Breast epithelium (tissue), 4 donors: ENCODE measurements around the gene USP20. TPM values are rescaled to one million over a fixed set of nuclear protein-coding genes. Genes with fewer than 3 reads are reported as not detected.
A peak's percentile ranks its signal among the peaks of the same experiment; 100 is the strongest.

Experiments
- DNase-seq, 2 donors: peaks; one replicate each; pipeline ENCODE4 v3.0.0-alpha.2; 2019; ENCODE audit warnings: low spot score in 2 of 2
- H3K27ac ChIP-seq, 2 donors: fragments of 200-600 bp; sonication (generic) in 1 of 2; one replicate each; pipeline ENCODE4 v1.5.1; 2016 to 2019; ENCODE audit warnings: mild to moderate bottlenecking in 1 of 2
- H3K27me3 ChIP-seq, 2 donors: fragments of 200-600 bp; sonication (generic) in 1 of 2; one replicate each; pipeline versions ENCODE4 v1.5.1 to v1.6.0; 2017 to 2019; ENCODE audit warnings: control low read depth in 1 of 2, mild to moderate bottlenecking in 1 of 2
- H3K36me3 ChIP-seq: fragments of 200-600 bp; one replicate; pipeline ENCODE4 v1.5.1; 2019
- H3K4me1 ChIP-seq, 2 donors: fragments of 200-600 bp; sonication (generic); one replicate each; pipeline ENCODE4 v1.5.1; 2016 to 2019; ENCODE audit warnings: control low read depth in 1 of 2
- H3K4me3 ChIP-seq, 3 donors: fragments of 200-600 bp; sonication (generic); 1 replicate in 2 of 3; 2 replicates in 1 of 3; pipeline ENCODE4 v1.5.1; 2016 to 2019; ENCODE audit warnings: mild to moderate bottlenecking in 3 of 3, moderate library complexity in 2 of 3
- H3K9me3 ChIP-seq, 2 donors: fragments of 200-600 bp; sonication (generic) in 1 of 2; one replicate each; pipeline ENCODE4 v1.5.1; 2016 to 2019; ENCODE audit warnings: control low read depth in 1 of 2
- CTCF ChIP-seq, 3 donors: fragments of 450-650 bp; IDR thresholded peaks; one replicate each; pipeline ENCODE4 v1.5.1; 2016 to 2017; ENCODE audit warnings: antibody characterized with exemption in 3 of 3, mild to moderate bottlenecking in 3 of 3, moderate library complexity in 3 of 3
- POLR2A ChIP-seq: fragments of 450-650 bp; IDR thresholded peaks from one replicate; pipeline ENCODE4 v1.6.1; 2016; ENCODE audit warnings: antibody characterized with exemption, mild to moderate bottlenecking, moderate library complexity
- POLR2AphosphoS5 ChIP-seq, 3 donors: sonication (generic); formaldehyde crosslinking; IDR thresholded peaks; one replicate each; pipeline ENCODE4 v1.6.1; 2017; ENCODE audit warnings: antibody characterized with exemption in 3 of 3
- intact Hi-C: fragments of 100-400 bp; cut with DNase I; formaldehyde crosslinking; loops from one replicate; pipeline ENCODE4 v1.15.1; 2023; ENCODE audit warnings: low total_unique reads
- total RNA-seq, 3 donors: library from RNA; depleted of rRNA; stranded (reverse); fragments of >200 nt; gene quantifications; one replicate each; pipeline ENCODE4 v1.1.0, GENCODE V29; 2016

USP20 gene
- total RNA-seq, 3 donors from 2014 or later, result 15.0 to 30.9 (median 22.3) TPM

DNA sequence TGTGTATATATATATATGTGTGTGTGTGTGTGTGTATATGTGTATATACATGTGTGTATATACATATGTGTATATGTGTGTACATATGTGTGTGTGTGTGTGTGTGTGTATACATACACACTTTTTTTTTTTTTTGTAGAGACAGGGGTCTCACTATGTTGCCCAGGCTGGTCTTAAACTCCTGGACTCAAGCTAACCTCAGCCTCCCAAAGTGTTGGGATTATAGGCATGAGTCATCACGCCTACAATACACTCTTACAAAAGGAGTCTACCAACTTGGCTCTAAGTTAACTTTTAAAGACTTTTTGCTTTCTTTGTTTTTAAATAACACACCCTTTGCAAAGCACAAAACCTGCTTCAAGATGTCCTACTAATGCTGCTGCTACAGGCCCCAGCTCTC lies 2.3 kb upstream of the USP20 start:
- Histone ChIP-seq H3K27me3 (no peaks in the 10 kb centered on the region), H3K4me3 (no peak overlapping the region), H3K9me3 (no peaks in the 10 kb centered on the region), H3K27ac (no peak overlapping the region), H3K36me3 (peaks cover 8% of the 10 kb centered on the region), H3K4me1 (peaks cover 0 to 12% of the 10 kb centered on the region in 2 donors)
- TF ChIP-seq POLR2A (no peak), CTCF (IDR thresholded peaks at IDR 0.05) (no peak), POLR2AphosphoS5 (IDR thresholded peaks at IDR 0.05) (no peak)
- intact Hi-C loops, result no loop called here
- no peak for DNase-seq

DNA sequence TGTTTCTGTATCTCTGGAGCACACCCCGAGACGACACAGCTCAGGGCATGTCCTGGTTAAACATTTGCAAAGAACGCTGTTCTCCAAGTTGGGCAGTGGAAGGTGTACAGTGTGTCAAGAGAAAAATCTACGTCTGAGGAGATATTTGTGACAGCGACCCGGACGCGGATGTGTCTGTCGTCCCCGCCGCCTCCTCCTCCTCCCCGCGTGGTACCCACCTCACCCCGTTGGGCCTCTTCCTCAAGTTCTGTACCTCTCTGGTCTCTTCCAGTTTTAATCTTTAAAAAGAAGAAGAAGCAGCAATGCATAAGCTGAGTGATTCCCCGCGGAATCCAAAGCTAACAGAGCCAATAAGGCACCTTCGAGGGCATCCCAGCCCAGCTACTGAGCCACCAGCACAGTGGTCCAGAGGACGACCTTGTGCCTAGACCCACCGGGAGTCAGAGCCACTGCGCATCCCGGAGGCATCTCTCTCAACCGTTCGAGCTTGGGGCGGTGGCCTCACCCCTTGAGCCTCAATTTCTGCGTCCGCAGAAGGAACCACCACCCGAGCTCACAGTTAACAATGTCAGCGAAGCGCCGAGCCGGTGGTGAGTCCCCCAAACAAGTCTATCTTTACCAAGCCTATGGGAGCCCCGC lies 650 bp upstream of the USP20 start:
- no peaks in the 10 kb centered on the region for H3K9me3 ChIP-seq
- DNase-seq, result no peak
- H3K27ac ChIP-seq, result peak overlapping the region; percentile 86 to 92
- H3K36me3 ChIP-seq, result no peaks in the 10 kb centered on the region
- H3K4me1 ChIP-seq, result peaks cover 0 to 12% of the 10 kb centered on the region in 2 donors
- intact Hi-C loops, result no loop called here
- H3K27me3 ChIP-seq, result no peaks in the 10 kb centered on the region
- TF ChIP-seq POLR2AphosphoS5 (IDR thresholded peaks at IDR 0.05) (no peak), POLR2A (no peak), CTCF (IDR thresholded peaks at IDR 0.05) (no peak)
- H3K4me3 ChIP-seq, result peak overlapping the region; percentile 75 to 94 (median 80)

- Histone ChIP-seq H3K4me1 (peaks cover 0 to 12% of the 10 kb centered on the region in 2 donors), H3K9me3 (no peaks in the 10 kb centered on the region), H3K4me3 (peak overlapping the region; percentile 75 to 94 (median 80)), H3K36me3 (no peaks in the 10 kb centered on the region), H3K27me3 (no peaks in the 10 kb centered on the region), H3K27ac (peak overlapping the region; percentile 86 to 92)
- DNase-seq, result no peak
- TF ChIP-seq CTCF (IDR thresholded peaks at IDR 0.05), result no peak
- no peak for TF ChIP-seq POLR2AphosphoS5 (IDR thresholded peaks at IDR 0.05)
- intact Hi-C loops, result no loop called here
Measured at GRCh38 chr9:129835860-129836223, 584 bp downstream of the USP20 start.

DNA sequence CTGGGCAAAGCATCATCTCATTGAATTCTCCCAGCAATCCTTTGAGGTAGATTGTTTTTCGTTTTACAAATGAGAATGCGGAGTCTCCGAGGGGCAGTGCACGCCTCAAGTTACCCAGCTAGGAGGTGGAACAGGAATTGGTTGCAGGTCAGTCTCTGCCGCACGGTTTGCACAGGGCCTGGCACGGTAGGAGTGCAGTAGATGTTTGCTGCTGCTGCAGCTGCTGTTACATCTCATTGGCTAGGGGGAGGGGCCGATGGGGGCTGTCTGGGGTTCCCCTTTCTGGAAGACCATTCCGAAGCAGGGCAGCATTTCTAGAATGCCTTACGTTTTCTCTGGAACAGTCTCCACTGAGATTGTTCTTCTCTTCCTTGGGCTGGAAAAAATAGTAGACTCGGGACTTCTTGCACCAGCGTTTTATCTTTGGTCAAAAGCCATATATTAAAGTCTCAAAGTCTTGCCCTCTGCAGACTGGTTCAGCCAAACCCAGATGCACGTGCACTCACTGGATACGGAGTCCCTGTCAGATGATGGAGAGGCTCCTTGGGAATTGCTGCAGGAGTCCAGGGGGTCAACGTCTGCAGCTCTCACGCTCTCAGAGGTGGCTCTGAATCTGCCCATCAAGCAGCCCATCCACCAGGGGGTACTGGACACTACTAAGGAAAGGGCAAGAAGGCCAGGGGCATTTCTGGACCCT lies 1.2 kb downstream of the USP20 start:
- TF ChIP-seq CTCF (IDR thresholded peaks at IDR 0.05) (no peak), POLR2AphosphoS5 (IDR thresholded peaks at IDR 0.05) (no peak), POLR2A (no peak)
- Histone ChIP-seq H3K4me1 (peaks cover 0 to 12% of the 10 kb centered on the region in 2 donors), H3K9me3 (no peaks in the 10 kb centered on the region), H3K4me3 (peak overlapping the region; percentile 75 to 94 (median 80)), H3K27me3 (no peaks in the 10 kb centered on the region), H3K27ac (peak overlapping the region in 1 of 2 donors; percentile 86), H3K36me3 (no peaks in the 10 kb centered on the region)
- intact Hi-C loops, result no loop called here
- DNase-seq, result no peak

GRCh38 chr9:129838707-129839259 lies 3.5 kb downstream of the USP20 start:
- intact Hi-C loops, result no loop called here
- Histone ChIP-seq H3K4me3 (no peak overlapping the region), H3K4me1 (peaks cover 0 to 12% of the 10 kb centered on the region in 2 donors), H3K27ac (peak overlapping the region in 1 of 2 donors; percentile 20), H3K27me3 (no peaks in the 10 kb centered on the region), H3K9me3 (no peaks in the 10 kb centered on the region), H3K36me3 (no peaks in the 10 kb centered on the region)
- no peak for DNase-seq
- no peak for TF ChIP-seq POLR2AphosphoS5 (IDR thresholded peaks at IDR 0.05)
- TF ChIP-seq CTCF (IDR thresholded peaks at IDR 0.05), result no peak
- no peak for TF ChIP-seq POLR2A
